Breast epithelium (tissue), 4 donors: ENCODE results near the gene A3GALT2. TPM values are rescaled to one million over a fixed set of nuclear protein-coding genes. Genes with fewer than 3 reads are reported as not detected.
A peak's percentile ranks its signal among the peaks of the same experiment; 100 is the strongest.

ENCODE experiments used
- DNase-seq, 2 donors: peaks; one replicate each; pipeline ENCODE4 v3.0.0-alpha.2; 2019; ENCODE audit warnings: low spot score in 2 of 2
- H3K27ac ChIP-seq, 2 donors: fragments of 200-600 bp; sonication (generic) in 1 of 2; one replicate each; pipeline ENCODE4 v1.5.1; 2016 to 2019; ENCODE audit warnings: mild to moderate bottlenecking in 1 of 2
- H3K27me3 ChIP-seq, 2 donors: fragments of 200-600 bp; sonication (generic) in 1 of 2; one replicate each; pipeline versions ENCODE4 v1.5.1 to v1.6.0; 2017 to 2019; ENCODE audit warnings: control low read depth in 1 of 2, mild to moderate bottlenecking in 1 of 2
- H3K36me3 ChIP-seq: fragments of 200-600 bp; one replicate; pipeline ENCODE4 v1.5.1; 2019
- H3K4me1 ChIP-seq, 2 donors: fragments of 200-600 bp; sonication (generic); one replicate each; pipeline ENCODE4 v1.5.1; 2016 to 2019; ENCODE audit warnings: control low read depth in 1 of 2
- H3K4me3 ChIP-seq, 3 donors: fragments of 200-600 bp; sonication (generic); 1 replicate in 2 of 3; 2 replicates in 1 of 3; pipeline ENCODE4 v1.5.1; 2016 to 2019; ENCODE audit warnings: mild to moderate bottlenecking in 3 of 3, moderate library complexity in 2 of 3
- H3K9me3 ChIP-seq, 2 donors: fragments of 200-600 bp; sonication (generic) in 1 of 2; one replicate each; pipeline ENCODE4 v1.5.1; 2016 to 2019; ENCODE audit warnings: control low read depth in 1 of 2
- CTCF ChIP-seq, 3 donors: fragments of 450-650 bp; IDR thresholded peaks; one replicate each; pipeline ENCODE4 v1.5.1; 2016 to 2017; ENCODE audit warnings: antibody characterized with exemption in 3 of 3, mild to moderate bottlenecking in 3 of 3, moderate library complexity in 3 of 3
- POLR2A ChIP-seq: fragments of 450-650 bp; IDR thresholded peaks from one replicate; pipeline ENCODE4 v1.6.1; 2016; ENCODE audit warnings: antibody characterized with exemption, mild to moderate bottlenecking, moderate library complexity
- POLR2AphosphoS5 ChIP-seq, 3 donors: sonication (generic); formaldehyde crosslinking; IDR thresholded peaks; one replicate each; pipeline ENCODE4 v1.6.1; 2017; ENCODE audit warnings: antibody characterized with exemption in 3 of 3
- intact Hi-C: fragments of 100-400 bp; cut with DNase I; formaldehyde crosslinking; loops from one replicate; pipeline ENCODE4 v1.15.1; 2023; ENCODE audit warnings: low total_unique reads
- total RNA-seq, 3 donors: library from RNA; depleted of rRNA; stranded (reverse); fragments of >200 nt; gene quantifications; one replicate each; pipeline ENCODE4 v1.1.0, GENCODE V29; 2016

Gene A3GALT2
- total RNA-seq, 3 donors from 2014 or later = not detected

DNA sequence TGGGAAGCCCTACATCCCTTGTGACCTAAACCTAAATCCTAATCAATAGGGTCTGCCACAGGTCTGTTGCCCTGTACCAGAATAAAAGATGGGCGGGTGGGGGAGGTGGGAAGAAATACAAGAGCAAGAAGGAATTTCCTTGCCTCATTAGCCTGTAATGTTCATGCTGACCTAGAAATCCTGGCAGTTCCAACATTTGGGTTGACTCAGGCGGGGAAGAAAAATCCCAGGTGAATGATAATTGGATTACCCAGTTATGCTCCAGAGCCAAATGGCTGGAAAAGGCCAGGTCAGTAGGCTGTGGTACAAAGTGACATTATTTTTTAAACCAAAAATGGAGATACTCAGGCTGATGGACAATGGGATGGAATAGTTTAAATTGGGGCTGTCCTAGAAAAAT, 27.3 kb upstream of the A3GALT2 start:
- no peak for DNase-seq
- H3K27ac ChIP-seq = peak overlapping the region; percentile 98 to 100
- H3K36me3 ChIP-seq = no peaks in the 10 kb centered on the region
- TF ChIP-seq POLR2AphosphoS5 (IDR thresholded peaks at IDR 0.05) (no peak), CTCF (IDR thresholded peaks at IDR 0.05) (no peak), POLR2A (no peak)
- no peaks in the 10 kb centered on the region for H3K9me3 ChIP-seq
- intact Hi-C loops = no loop called here
- peaks cover 0 to 27% of the 10 kb centered on the region in 2 donors for H3K4me1 ChIP-seq
- no peaks in the 10 kb centered on the region for H3K27me3 ChIP-seq
- H3K4me3 ChIP-seq = peak overlapping the region; percentile 94 to 100 (median 97)

- DNase-seq = no peak
- H3K27ac ChIP-seq = peak overlapping the region; percentile 98 to 100
- peak overlapping the region; percentile 94 to 100 (median 97) for H3K4me3 ChIP-seq
- no peaks in the 10 kb centered on the region for H3K36me3 ChIP-seq
- H3K4me1 ChIP-seq = peaks cover 0 to 32% of the 10 kb centered on the region in 2 donors
- peak in 1 of 3 donors; percentile 31 for TF ChIP-seq POLR2AphosphoS5 (IDR thresholded peaks at IDR 0.05)
- TF ChIP-seq CTCF (IDR thresholded peaks at IDR 0.05) = no peak
- intact Hi-C loops = no loop called here
- no peaks in the 10 kb centered on the region for H3K27me3 ChIP-seq
- no peaks in the 10 kb centered on the region for H3K9me3 ChIP-seq
These were observed 26.7 kb upstream of the A3GALT2 start for GRCh38 chr1:33347650-33347992.

DNA sequence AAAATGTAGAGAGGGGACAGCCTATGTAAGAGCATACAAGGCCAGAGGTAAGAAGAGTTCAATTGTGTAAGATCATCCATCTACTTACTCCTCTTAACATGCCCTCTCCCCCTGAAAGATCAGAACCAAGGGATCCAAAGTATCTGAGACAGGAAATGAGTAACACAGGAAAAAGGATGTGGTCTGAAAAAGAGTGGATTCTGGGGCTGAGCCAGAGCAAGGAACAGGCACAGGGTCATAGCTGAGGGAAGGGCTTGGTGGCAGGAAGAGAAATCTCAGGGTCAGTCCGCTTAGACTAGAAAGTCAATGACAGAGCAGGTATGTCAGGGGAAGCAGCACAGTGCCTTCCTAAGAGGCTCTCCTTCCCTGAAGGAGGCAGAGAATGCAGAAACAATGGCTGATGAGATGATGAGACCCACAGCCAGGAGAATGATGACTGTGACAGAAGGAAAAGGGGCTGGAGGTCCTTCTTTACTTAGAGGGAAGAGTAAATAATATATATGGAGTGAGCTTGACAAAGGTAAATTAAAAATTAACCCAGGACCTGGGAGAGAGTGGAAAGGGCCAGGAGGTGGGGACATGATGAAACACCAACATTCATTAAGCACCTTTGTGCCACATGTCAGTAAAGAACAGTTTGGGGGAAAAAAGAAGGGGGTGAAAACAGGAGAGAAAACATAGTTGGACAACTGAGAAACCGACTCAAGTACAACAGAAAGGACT, 26.2 kb upstream of the A3GALT2 start:
- DNase-seq = no peak
- no peaks in the 10 kb centered on the region for H3K36me3 ChIP-seq
- peaks cover 0 to 38% of the 10 kb centered on the region in 2 donors for H3K4me1 ChIP-seq
- no peak for TF ChIP-seq CTCF (IDR thresholded peaks at IDR 0.05)
- TF ChIP-seq POLR2A = peak; percentile 53
- TF ChIP-seq POLR2AphosphoS5 (IDR thresholded peaks at IDR 0.05) = peak; percentile 56 to 91 (median 67)
- H3K27ac ChIP-seq = peak overlapping the region; percentile 98 to 100
- no peaks in the 10 kb centered on the region for H3K9me3 ChIP-seq
- intact Hi-C loops = no loop called here
- H3K4me3 ChIP-seq = peak overlapping the region; percentile 94 to 100 (median 97)
- H3K27me3 ChIP-seq = no peaks in the 10 kb centered on the region

DNA sequence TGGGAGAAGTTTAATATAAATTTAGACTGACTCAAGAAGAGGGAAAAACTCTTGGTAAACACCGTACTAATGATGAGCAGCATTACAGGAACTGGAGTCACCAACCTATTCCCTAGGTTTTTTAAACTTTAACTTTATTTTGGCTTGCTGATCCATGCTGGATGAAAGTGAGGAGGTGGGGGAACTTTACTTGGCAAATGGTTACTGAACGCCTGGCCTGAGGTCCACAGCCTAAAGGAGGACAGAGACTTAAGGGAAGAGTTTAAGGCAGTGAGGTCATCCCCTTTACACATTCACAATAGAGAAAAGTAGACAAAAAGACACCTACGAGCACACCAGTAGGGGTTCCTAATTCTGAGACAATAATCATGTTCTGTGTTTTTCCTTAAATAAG, 25.6 kb upstream of the A3GALT2 start:
- peaks cover 0 to 43% of the 10 kb centered on the region in 2 donors for H3K4me1 ChIP-seq
- intact Hi-C loops = no loop called here
- no peaks in the 10 kb centered on the region for H3K27me3 ChIP-seq
- H3K27ac ChIP-seq = peak overlapping the region; percentile 98 to 100
- TF ChIP-seq POLR2A = no peak
- TF ChIP-seq POLR2AphosphoS5 (IDR thresholded peaks at IDR 0.05) = no peak
- TF ChIP-seq CTCF (IDR thresholded peaks at IDR 0.05) = no peak
- H3K36me3 ChIP-seq = no peaks in the 10 kb centered on the region
- no peak for DNase-seq
- peak overlapping the region; percentile 94 to 100 (median 97) for H3K4me3 ChIP-seq
- no peaks in the 10 kb centered on the region for H3K9me3 ChIP-seq

GRCh38 chr1:33344896-33345560, 24.1 kb upstream of the A3GALT2 start:
- TF ChIP-seq POLR2A (no peak), CTCF (IDR thresholded peaks at IDR 0.05) (no peak), POLR2AphosphoS5 (IDR thresholded peaks at IDR 0.05) (no peak)
- no peaks in the 10 kb centered on the region for H3K36me3 ChIP-seq
- no peaks in the 10 kb centered on the region for H3K9me3 ChIP-seq
- intact Hi-C loops = no loop called here
- no peaks in the 10 kb centered on the region for H3K27me3 ChIP-seq
- H3K4me3 ChIP-seq = peak overlapping the region in 1 of 3 donors; percentile 100
- H3K4me1 ChIP-seq = peaks cover 12 to 58% of the 10 kb centered on the region in 2 donors
- no peak for DNase-seq
- peak overlapping the region; percentile 98 to 100 for H3K27ac ChIP-seq
